ENCODE measurements around the gene SERTM1. TPM values are rescaled to one million over a fixed set of nuclear protein-coding genes. Genes with fewer than 3 reads are reported as not detected.

Gene SERTM1
- total RNA-seq, 1 experiment from 2014 or later = 0.24 TPM

DNA sequence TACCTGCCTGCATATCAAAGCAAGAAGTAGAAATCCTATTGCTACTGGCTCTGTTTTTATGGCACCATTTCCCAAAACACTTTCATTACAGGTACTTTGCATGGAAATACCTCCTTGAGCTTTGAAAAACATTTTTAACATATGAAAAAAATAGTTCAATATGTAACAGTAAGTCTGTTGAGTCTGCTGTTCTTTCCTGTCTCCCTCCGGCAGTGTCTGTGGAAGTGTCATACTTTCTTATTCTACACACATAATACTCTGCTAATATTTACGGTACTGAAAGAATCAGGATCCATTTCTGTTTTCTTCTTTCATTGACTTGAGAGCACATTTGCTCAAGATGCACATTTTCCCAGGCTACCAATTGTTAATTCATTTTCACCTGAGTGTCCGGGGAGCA lies 8.2 kb upstream of the SERTM1 start:
- H3K23ac ChIP-seq (ENCODE audit: insufficient read length, low read depth, low read length) = no peak overlapping the region
- no peak overlapping the region for H2BK15ac ChIP-seq (ENCODE audit: low read depth, low read length)
- no peak overlapping the region for H2AK5ac ChIP-seq (ENCODE audit: insufficient read length, low read length)
- H3K79me1 ChIP-seq (ENCODE audit: insufficient read depth, low read depth, low read length, poor library complexity, severe bottlenecking) = no peaks in the 10 kb centered on the region
- H3K4me1 ChIP-seq (ENCODE audit: insufficient read depth, low read length) = no peaks in the 10 kb centered on the region
- no peak overlapping the region for H3K9ac ChIP-seq (ENCODE audit: extremely low read depth, insufficient read length, low read length)
- H3K23me2 ChIP-seq (ENCODE audit: insufficient read length, low read depth, low read length, poor library complexity, severe bottlenecking) = no peaks in the 10 kb centered on the region
- H2AFZ ChIP-seq (ENCODE audit: low read length) = no peak overlapping the region
- H4K8ac ChIP-seq (replicated peaks; ENCODE audit: insufficient read length, low read depth, low read length) = no peak overlapping the region
- Mint-ChIP-seq H3K27ac (no peak overlapping the region), H3K9me3 (no peaks in the 10 kb centered on the region), H3K27me3 (ENCODE audit: low read depth) (peaks cover 3% of the 10 kb centered on the region), H3K4me1 (no peaks in the 10 kb centered on the region), H3K4me3 (no peak overlapping the region), H3K36me3 (ENCODE audit: insufficient read depth in 1 of 3, low read depth in 3 of 3) (no peaks in the 10 kb centered on the region)
- H2BK20ac ChIP-seq (ENCODE audit: low read depth, low read length, poor library complexity, severe bottlenecking) = no peak overlapping the region
- WGBS (ENCODE audit: extremely low coverage, insufficient read length, low lambda C conversion rate) = no CpG with 5 or more reads among the region's 3 CpGs
- H2BK5ac ChIP-seq (ENCODE audit: insufficient read length, low read length) = no peak overlapping the region
- H3K56ac ChIP-seq (ENCODE audit: insufficient read length, low read depth, low read length) = no peak overlapping the region
- H4K5ac ChIP-seq (ENCODE audit: insufficient read length, low read depth, low read length) = no peak overlapping the region
- H3K27me3 ChIP-seq (ENCODE audit: insufficient read depth, low read length) = no peaks in the 10 kb centered on the region
- H3K4ac ChIP-seq (ENCODE audit: low read depth, low read length) = no peak overlapping the region
- H4K20me1 ChIP-seq (ENCODE audit: control insufficient read depth, insufficient read depth, insufficient read length) = no peaks in the 10 kb centered on the region
- H3K18ac ChIP-seq (ENCODE audit: insufficient read length, low read depth, low read length) = no peak overlapping the region
- no peak overlapping the region for H3T11ph ChIP-seq (ENCODE audit: low read length)
- H3K9me3 ChIP-seq (ENCODE audit: control insufficient read depth, low read depth, low read length) = no peaks in the 10 kb centered on the region
- H2BK12ac ChIP-seq (ENCODE audit: insufficient read length, low read depth, low read length) = no peak overlapping the region
- H4K91ac ChIP-seq (ENCODE audit: insufficient read length, low read depth, low read length) = no peak overlapping the region
- H3K79me2 ChIP-seq (ENCODE audit: insufficient read depth, low read length) = no peaks in the 10 kb centered on the region
- no peak overlapping the region for H3K14ac ChIP-seq (ENCODE audit: insufficient read depth, low read length)
- DNase-seq = no peak
- H2BK120ac ChIP-seq (ENCODE audit: low read depth, low read length, poor library complexity, severe bottlenecking) = no peak overlapping the region
- H3K27ac ChIP-seq (ENCODE audit: insufficient read length, low read depth, low read length) = no peak overlapping the region
- TF ChIP-seq, protein P1, sequence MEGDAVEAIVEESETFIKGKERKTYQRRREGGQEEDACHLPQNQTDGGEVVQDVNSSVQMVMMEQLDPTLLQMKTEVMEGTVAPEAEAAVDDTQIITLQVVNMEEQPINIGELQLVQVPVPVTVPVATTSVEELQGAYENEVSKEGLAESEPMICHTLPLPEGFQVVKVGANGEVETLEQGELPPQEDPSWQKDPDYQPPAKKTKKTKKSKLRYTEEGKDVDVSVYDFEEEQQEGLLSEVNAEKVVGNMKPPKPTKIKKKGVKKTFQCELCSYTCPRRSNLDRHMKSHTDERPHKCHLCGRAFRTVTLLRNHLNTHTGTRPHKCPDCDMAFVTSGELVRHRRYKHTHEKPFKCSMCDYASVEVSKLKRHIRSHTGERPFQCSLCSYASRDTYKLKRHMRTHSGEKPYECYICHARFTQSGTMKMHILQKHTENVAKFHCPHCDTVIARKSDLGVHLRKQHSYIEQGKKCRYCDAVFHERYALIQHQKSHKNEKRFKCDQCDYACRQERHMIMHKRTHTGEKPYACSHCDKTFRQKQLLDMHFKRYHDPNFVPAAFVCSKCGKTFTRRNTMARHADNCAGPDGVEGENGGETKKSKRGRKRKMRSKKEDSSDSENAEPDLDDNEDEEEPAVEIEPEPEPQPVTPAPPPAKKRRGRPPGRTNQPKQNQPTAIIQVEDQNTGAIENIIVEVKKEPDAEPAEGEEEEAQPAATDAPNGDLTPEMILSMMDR (conservative IDR thresholded peaks at IDR 0.05) = no peak
- H3K4me2 ChIP-seq (ENCODE audit: insufficient read depth, insufficient read length, low read length) = no peak overlapping the region

Data from H9 (cell line).